Esophagus muscularis mucosa (tissue), 4 donors: ENCODE measurements around the gene UGT2B17.

ENCODE experiments used
- EP300 ChIP-seq: sonication (generic); formaldehyde crosslinking; IDR thresholded peaks from one replicate; pipeline ENCODE4 v1.6.1; 2017; ENCODE audit warnings: antibody characterized with exemption
- POLR2A ChIP-seq: fragments of 450-650 bp; IDR thresholded peaks from one replicate; pipeline ENCODE4 v1.6.1; 2017; ENCODE audit warnings: antibody characterized with exemption, moderate library complexity, mild to moderate bottlenecking, low read depth
- POLR2AphosphoS5 ChIP-seq, 2 donors: sonication (generic); formaldehyde crosslinking; IDR thresholded peaks; one replicate each; pipeline ENCODE4 v1.6.1; 2017; ENCODE audit warnings: antibody characterized with exemption in 2 of 2
- TF ChIP-seq, protein P1 (sequence below), 3 experiments: fragments of 200-600 bp in 2 of 3; fragments of 450-650 bp in 1 of 3; sonication (generic) in 2 of 3; IDR thresholded peaks; one replicate each; pipeline ENCODE4 v1.5.1; 2017 to 2019; ENCODE audit warnings: antibody characterized with exemption in 3 of 3, mild to moderate bottlenecking in 2 of 3, moderate library complexity in 1 of 3

DNA sequence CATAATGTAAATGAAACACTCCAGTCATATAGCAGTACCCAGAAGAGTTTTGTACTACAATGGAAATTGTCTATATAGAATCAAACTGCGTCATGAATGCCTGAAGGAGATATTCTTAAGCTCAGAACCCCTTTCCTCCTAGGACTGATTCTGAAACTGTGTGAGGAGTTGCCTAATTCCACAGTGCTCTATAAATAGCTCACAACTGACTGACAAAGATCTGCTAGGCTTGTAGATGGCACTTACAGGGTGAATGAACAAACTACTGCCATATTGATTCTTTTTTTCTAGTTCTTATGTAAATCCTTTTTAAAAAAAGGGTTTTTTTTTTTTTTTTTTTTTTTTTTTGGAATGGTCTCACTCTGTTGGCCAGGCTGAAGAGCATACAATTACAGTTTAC, 30.1 kb upstream of the UGT2B17 start:
- TF ChIP-seq, protein P1, sequence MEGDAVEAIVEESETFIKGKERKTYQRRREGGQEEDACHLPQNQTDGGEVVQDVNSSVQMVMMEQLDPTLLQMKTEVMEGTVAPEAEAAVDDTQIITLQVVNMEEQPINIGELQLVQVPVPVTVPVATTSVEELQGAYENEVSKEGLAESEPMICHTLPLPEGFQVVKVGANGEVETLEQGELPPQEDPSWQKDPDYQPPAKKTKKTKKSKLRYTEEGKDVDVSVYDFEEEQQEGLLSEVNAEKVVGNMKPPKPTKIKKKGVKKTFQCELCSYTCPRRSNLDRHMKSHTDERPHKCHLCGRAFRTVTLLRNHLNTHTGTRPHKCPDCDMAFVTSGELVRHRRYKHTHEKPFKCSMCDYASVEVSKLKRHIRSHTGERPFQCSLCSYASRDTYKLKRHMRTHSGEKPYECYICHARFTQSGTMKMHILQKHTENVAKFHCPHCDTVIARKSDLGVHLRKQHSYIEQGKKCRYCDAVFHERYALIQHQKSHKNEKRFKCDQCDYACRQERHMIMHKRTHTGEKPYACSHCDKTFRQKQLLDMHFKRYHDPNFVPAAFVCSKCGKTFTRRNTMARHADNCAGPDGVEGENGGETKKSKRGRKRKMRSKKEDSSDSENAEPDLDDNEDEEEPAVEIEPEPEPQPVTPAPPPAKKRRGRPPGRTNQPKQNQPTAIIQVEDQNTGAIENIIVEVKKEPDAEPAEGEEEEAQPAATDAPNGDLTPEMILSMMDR (IDR thresholded peaks at IDR 0.05): no peak
- TF ChIP-seq POLR2AphosphoS5 (IDR thresholded peaks at IDR 0.05) (no peak), EP300 (no peak), POLR2A (no peak)
